GM12878 (cell line): Measurements from ENCODE around the gene REPIN1. TPM values are rescaled to one million over a fixed set of nuclear protein-coding genes. Genes with fewer than 3 reads are reported as not detected.

ENCODE experiments used
- ASH2L ChIP-seq: fragments of 300-600, 200-600 bp; sonication (generic); IDR thresholded peaks from 2 replicates; pipeline ENCODE4 v1.6.1; 2017; ENCODE audit warnings: low read depth, mild to moderate bottlenecking, borderline replicate concordance
- ATF2 ChIP-seq: IDR thresholded peaks from 2 replicates; pipeline ENCODE4 v1.6.1; 2012; ENCODE audit warnings: low read length, inconsistent platforms
- BCLAF1 ChIP-seq: fragments of 450-650 bp; IDR thresholded peaks from 2 replicates; pipeline ENCODE4 v1.6.1; 2017; ENCODE audit warnings: antibody characterized with exemption, mild to moderate bottlenecking, moderate library complexity
- CREB1 ChIP-seq: IDR thresholded peaks from 2 replicates; pipeline ENCODE4 v1.6.1; 2012; ENCODE audit warnings: low read depth, mild to moderate bottlenecking, inconsistent platforms
- EED ChIP-seq: sonication (generic); IDR thresholded peaks from 2 replicates; pipeline ENCODE4 v1.6.1; 2016; ENCODE audit warnings: antibody characterized with exemption, low read depth
- ETV6 ChIP-seq, 2 experiments: fragments of 450-650 bp in 1 of 2; IDR thresholded peaks in 1 of 2; conservative IDR thresholded peaks in 1 of 2; 2 replicates each; pipeline ENCODE4 v1.6.1; 2014; ENCODE audit warnings: antibody characterized with exemption in 1 of 2, borderline replicate concordance in 1 of 2, low read depth in 1 of 2, mild to moderate bottlenecking in 1 of 2, moderate library complexity in 1 of 2
- IKZF1 ChIP-seq: fragments of 450-650 bp; conservative IDR thresholded peaks from 2 replicates; pipeline ENCODE4 v1.6.1; 2017; ENCODE audit warnings: antibody characterized with exemption, mild to moderate bottlenecking
- MLLT1 ChIP-seq: fragments of 450-650 bp; IDR thresholded peaks from 2 replicates; pipeline ENCODE4 v1.6.1; 2016; ENCODE audit warnings: mild to moderate bottlenecking
- MXI1 ChIP-seq: fragments of 150-350 bp; IDR thresholded peaks from 2 replicates; pipeline ENCODE4 v1.6.1; 2011; ENCODE audit warnings: low read depth, mild to moderate bottlenecking, inconsistent platforms, low read length, improper control_type of control experiment
- NRF1 ChIP-seq: conservative IDR thresholded peaks from 2 replicates; pipeline ENCODE4 v1.6.1; 2011; ENCODE audit warnings: mild to moderate bottlenecking, low read depth, low read length, improper control_type of control experiment
- POU2F2 ChIP-seq: IDR thresholded peaks from 3 replicates; pipeline ENCODE4 v1.6.1; 2011; ENCODE audit warnings: low read depth, mild to moderate bottlenecking, low read length, borderline replicate concordance
- RELB ChIP-seq: fragments of 450-650 bp; IDR thresholded peaks from 2 replicates; pipeline ENCODE4 v1.6.1; 2017; ENCODE audit warnings: low read depth, mild to moderate bottlenecking, moderate library complexity
- RFX5 ChIP-seq: IDR thresholded peaks from 2 replicates; pipeline ENCODE4 v1.6.1; 2011; ENCODE audit warnings: low read depth, low read length, improper control_type of control experiment
- SMAD1 ChIP-seq: fragments of 450-650 bp; IDR thresholded peaks from 2 replicates; pipeline ENCODE4 v1.6.1; 2018; ENCODE audit warnings: mild to moderate bottlenecking, low read depth; ENCODE audit not compliant: partially characterized antibody
- STAT1 ChIP-seq: fragments of 450-650 bp; conservative IDR thresholded peaks from 2 replicates; pipeline ENCODE4 v1.6.1; 2014; ENCODE audit warnings: antibody characterized with exemption, mild to moderate bottlenecking
- ZBTB11 ChIP-seq: fragments of 450-650 bp; formaldehyde crosslinking; IDR thresholded peaks from 2 replicates; pipeline ENCODE4 v1.5.0; 2022; ENCODE audit warnings: mild to moderate bottlenecking, missing genetic modification characterization
- ZNF207 ChIP-seq: fragments of 450-650 bp; IDR thresholded peaks from 2 replicates; pipeline ENCODE4 v1.6.1; 2014; ENCODE audit warnings: antibody characterized with exemption, mild to moderate bottlenecking, borderline replicate concordance
- ZNF24 ChIP-seq: fragments of 450-650 bp; IDR thresholded peaks from 2 replicates; pipeline ENCODE4 v1.6.1; 2017; ENCODE audit warnings: antibody characterized with exemption, mild to moderate bottlenecking
- polyA plus RNA-seq, 11 experiments: library from polyadenylated mRNA; depleted of rRNA in 4 of 11; unstranded in 6 of 11; stranded (reverse) in 5 of 11; fragments of >200 nt; fragmentation: Nextera tagmentation in 4 of 11; fragmentation: Illumina TruSeq in 1 of 11; extraction: Ambion mirVana in 4 of 11; extraction: Trizol in 1 of 11; gene quantifications; 1 replicate in 1 of 11; 2 replicates in 10 of 11; pipeline versions ENCODE4 v1.2.1 to v1.2.3, GENCODE V29; 2011 to 2016; ENCODE audit warnings: inconsistent platforms in 2 of 11, missing spikeins in 2 of 11, low read depth in 1 of 11
- total RNA-seq, 4 experiments: library from RNA; depleted of rRNA in 3 of 4; stranded (reverse); fragments of >200 nt in 3 of 4; fragmentation: Illumina TruSeq in 1 of 4; extraction: Trizol in 1 of 4; gene quantifications; 2 replicates each; pipeline versions ENCODE4 v1.2.1 to v1.2.3, GENCODE V29; 2013 to 2021

REPIN1 gene
- total and polyA plus RNA-seq, 10 of the 15 experiments (the other 5 are each of a cell fraction or from before 2014, with no cell fraction given): 5.1 to 172 (median 76.9) TPM

DNA sequence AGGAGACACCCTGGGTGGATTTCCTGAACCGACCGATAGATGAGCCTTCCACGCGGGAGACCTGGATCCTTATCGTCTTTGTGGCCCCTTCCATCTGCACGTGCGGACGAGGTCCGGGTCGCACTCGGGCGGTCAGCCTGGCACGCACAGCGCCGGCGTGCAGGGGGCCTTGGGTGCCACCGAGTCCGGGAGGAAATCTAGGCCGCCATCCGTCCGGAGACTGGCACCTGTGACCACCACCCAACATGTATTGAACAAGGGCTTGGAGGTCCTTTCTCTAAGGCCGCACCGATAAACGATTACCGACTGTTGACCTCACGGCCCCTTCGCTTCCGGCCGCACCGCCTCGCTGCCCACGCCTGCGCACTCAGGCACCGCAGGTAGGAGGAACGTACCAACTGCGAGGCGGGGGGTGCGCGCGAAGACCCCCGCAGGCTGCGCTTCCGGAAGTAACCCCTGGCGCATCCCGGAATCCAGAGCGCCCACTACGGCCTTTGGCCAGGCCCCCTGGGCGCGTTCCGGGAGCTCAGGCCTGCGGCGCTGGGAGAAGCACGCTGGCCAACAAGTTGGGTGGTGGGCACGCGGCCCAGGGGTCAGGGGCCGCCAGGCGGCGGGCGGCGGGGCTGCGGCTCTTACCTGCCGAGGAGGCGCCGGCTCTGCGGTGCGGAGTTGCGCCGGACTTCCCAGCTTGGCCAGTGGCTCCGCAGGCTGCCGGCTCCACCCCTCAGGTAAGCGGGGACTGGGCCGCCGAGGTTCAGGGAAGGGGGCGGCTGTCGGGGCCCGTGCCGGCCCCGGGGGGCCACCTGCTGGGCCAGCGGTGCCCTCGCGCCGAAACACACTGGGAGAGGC lies 45.6 kb upstream of the REPIN1 start, which contains the start of the genes ACTR3C and LRRC61 (continued):
- TF ChIP-seq CREB1 (peak; percentile 65; the same call in 1 of the 2 replicates), ZNF207 (0 out of 2 replicates have a peak, but pooled peaks have one; percentile 48), ATF2 (no peak), SMAD1 (peak; percentile 22), ZNF24 (no peak), BCLAF1 (peak; percentile 87), EED (no peak), ZBTB11 (CRISPR knock-in tag) (no peak), POU2F2 (peak; percentile 79), MLLT1 (peak; percentile 77), STAT1 (no peak), MXI1 (no peak), IKZF1 (peak; percentile 85), NRF1 (peak; percentile 58), RELB (peak; percentile 29; the same call in 1 of the 2 replicates), RFX5 (no peak), ASH2L (0 out of 2 replicates have a peak, but pooled peaks have one; percentile 84), ETV6 (conservative IDR thresholded peaks at IDR 0.05 in 1 of 2, IDR thresholded peaks at IDR 0.05 in 1 of 2; ENCODE audit: borderline replicate concordance in 1 of 2, low read depth in 1 of 2) (no peak)
